ENCODE results near the gene CWC15.

- TF ChIP-seq POLR2A (IDR thresholded peaks at IDR 0.05): no peak
- no peak for TF ChIP-seq CTCF (IDR thresholded peaks at IDR 0.05)
Observed at GRCh38 chr11:94964934-94965333, 8.4 kb downstream of the CWC15 start.

Data from body of pancreas (tissue), 4 donors.